Right lobe of liver (tissue), 4 donors: ENCODE data around the gene CACHD1.

Experiments
- POLR2A ChIP-seq: fragments of 450-650 bp; IDR thresholded peaks from one replicate; pipeline ENCODE4 v1.6.1; 2017; ENCODE audit warnings: antibody characterized with exemption, mild to moderate bottlenecking
- TF ChIP-seq, protein P1 (sequence below), 4 donors: fragments of 200-600 bp in 3 of 4; fragments of 450-650 bp in 1 of 4; IDR thresholded peaks; one replicate each; pipeline versions ENCODE4 v1.5.1 to v1.8.0; 2016 to 2022; ENCODE audit warnings: antibody characterized with exemption in 4 of 4, mild to moderate bottlenecking in 2 of 4
- donor health status: DM: no; HTN: no; CAD: no.
- donor health status: DM: no; HTN: no; CAD: no.
- donor health status: DM: no; HTN: yes; CAD: no.

DNA sequence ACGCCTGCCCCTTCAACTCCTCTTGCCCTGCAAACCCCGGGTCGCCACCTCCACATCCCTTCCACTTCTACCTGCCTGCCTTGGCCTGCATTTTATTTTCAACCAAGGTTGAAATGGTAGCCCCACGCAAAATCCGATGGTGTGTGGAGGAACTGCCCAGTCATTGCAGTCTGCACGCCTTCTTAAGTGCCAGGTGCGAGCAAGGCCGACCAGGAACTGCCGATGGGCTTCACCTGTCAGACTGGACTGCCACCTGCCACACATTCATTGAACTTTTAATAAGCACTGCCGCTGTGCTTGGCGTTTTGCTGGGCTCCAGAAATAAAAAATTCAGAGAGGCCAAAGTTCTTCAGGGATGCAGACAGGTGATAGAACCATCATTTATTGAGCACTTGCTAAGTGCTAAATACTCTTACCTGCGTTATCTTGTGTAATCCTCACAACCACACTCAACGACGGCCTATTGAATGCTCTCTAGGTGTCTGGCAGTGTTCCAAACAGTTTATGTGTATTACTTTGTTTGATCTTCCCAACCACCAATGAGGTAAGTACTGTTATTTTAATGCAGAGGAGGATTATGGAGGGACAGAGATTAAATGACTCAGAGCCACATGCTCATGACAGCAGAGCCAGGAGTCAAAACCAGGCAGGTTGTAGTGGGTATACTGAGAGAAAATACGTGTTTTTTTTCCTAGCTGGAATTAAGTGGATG lies 36.2 kb downstream of the CACHD1 start:
- TF ChIP-seq, protein P1, sequence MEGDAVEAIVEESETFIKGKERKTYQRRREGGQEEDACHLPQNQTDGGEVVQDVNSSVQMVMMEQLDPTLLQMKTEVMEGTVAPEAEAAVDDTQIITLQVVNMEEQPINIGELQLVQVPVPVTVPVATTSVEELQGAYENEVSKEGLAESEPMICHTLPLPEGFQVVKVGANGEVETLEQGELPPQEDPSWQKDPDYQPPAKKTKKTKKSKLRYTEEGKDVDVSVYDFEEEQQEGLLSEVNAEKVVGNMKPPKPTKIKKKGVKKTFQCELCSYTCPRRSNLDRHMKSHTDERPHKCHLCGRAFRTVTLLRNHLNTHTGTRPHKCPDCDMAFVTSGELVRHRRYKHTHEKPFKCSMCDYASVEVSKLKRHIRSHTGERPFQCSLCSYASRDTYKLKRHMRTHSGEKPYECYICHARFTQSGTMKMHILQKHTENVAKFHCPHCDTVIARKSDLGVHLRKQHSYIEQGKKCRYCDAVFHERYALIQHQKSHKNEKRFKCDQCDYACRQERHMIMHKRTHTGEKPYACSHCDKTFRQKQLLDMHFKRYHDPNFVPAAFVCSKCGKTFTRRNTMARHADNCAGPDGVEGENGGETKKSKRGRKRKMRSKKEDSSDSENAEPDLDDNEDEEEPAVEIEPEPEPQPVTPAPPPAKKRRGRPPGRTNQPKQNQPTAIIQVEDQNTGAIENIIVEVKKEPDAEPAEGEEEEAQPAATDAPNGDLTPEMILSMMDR (IDR thresholded peaks at IDR 0.05), result no peak
- no peak for TF ChIP-seq POLR2A
